ENCODE results near the gene SLBP. TPM values are rescaled to one million over a fixed set of nuclear protein-coding genes. Genes with fewer than 3 reads are reported as not detected.

The SLBP gene
- total and polyA plus RNA-seq, 4 donors = 25.1 to 35.1 (median 26.3) TPM

DNA sequence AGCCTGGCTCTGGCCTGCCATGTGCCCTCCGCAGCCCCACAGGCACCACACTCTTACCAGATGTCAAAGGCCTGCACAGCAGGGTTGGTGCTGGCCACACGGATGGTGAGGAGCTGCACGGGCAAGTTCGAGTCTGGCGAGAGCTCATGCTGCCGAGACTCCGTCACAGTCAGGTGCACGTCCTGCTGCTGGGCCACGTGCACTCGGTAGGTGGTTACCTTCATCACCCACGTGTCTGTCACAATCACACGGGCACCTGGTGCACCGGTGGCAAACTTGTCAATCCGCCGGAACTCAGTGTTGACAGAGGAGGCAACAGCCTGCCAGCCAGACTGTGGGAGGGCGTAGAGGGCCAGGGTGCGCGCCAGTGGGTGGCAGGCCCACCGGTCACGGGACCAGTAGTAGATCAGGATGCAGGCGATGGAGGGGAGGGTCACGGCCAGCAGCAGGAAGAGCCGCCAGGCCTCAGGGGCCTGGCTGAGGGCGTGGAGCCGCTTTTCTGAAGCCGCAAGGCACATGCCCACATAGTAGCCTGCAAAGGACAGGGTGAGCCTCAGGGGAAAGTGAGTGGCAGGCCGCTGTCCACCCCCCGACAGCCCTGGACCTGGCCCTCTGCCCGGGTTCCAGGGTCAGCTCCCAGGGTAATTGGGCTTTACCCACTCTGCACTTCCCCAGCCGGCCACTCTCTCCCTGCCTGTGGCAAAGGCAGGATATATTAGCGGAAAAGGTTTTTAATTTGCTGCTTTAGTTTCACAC, 6.2 kb upstream of the SLBP start:
- ATAC-seq (ENCODE audit: low FRiP score) (no peak), DNase-seq (peak in 1 of 2 donors; percentile 63)
- Histone ChIP-seq H3K27ac (ENCODE audit: low read depth in 1 of 2, low read length in 2 of 2) (no peak overlapping the region), H3K36me3 (ENCODE audit: control insufficient read depth in 1 of 2, insufficient read depth in 2 of 2, low read length in 1 of 2) (peaks cover 0 to 2% of the 10 kb centered on the region in 2 donors), H3K4me3 (ENCODE audit: low read length in 2 of 2) (no peak overlapping the region), H3K27me3 (ENCODE audit: control insufficient read depth in 1 of 2, insufficient read depth in 2 of 2, low read length in 1 of 2) (no peaks in the 10 kb centered on the region), H3K4me1 (ENCODE audit: control insufficient read depth in 1 of 2, insufficient read depth in 2 of 2, low read length in 2 of 2) (no peaks in the 10 kb centered on the region), H3K9me3 (ENCODE audit: control insufficient read depth, low read length) (no peaks in the 10 kb centered on the region)
- WGBS, 2 donors = 85 to 86% methylated on average over 31 of the region's 31 CpGs
- intact Hi-C loops (cut with DNase I) = loop anchor here in 1 of 2 donors (10.0 kb wide), 1 partner anchor 673 kb away; no protein-coding TSS in a partner anchor

- DNase-seq = peak in 1 of 2 donors; percentile 73
- no peak overlapping the region for H3K4me3 ChIP-seq (ENCODE audit: low read length in 2 of 2)
- H3K36me3 ChIP-seq (ENCODE audit: control insufficient read depth in 1 of 2, insufficient read depth in 2 of 2, low read length in 1 of 2) = peaks cover 0 to 2% of the 10 kb centered on the region in 2 donors
- 89 to 91% methylated on average over 32 of the region's 32 CpGs for WGBS, 2 donors
- H3K9me3 ChIP-seq (ENCODE audit: control insufficient read depth, low read length) = no peaks in the 10 kb centered on the region
- intact Hi-C loops (cut with DNase I) = loop anchor here in 1 of 2 donors (10.0 kb wide), 1 partner anchor 673 kb away; no protein-coding TSS in a partner anchor
- no peak for ATAC-seq (ENCODE audit: low FRiP score)
- H3K27me3 ChIP-seq (ENCODE audit: control insufficient read depth in 1 of 2, insufficient read depth in 2 of 2, low read length in 1 of 2) = no peaks in the 10 kb centered on the region
- no peaks in the 10 kb centered on the region for H3K4me1 ChIP-seq (ENCODE audit: control insufficient read depth in 1 of 2, insufficient read depth in 2 of 2, low read length in 2 of 2)
- no peak overlapping the region for H3K27ac ChIP-seq (ENCODE audit: low read depth in 1 of 2, low read length in 2 of 2)
Measured at GRCh38 chr4:1717129-1718094, 5.3 kb upstream of the SLBP start.

DNA sequence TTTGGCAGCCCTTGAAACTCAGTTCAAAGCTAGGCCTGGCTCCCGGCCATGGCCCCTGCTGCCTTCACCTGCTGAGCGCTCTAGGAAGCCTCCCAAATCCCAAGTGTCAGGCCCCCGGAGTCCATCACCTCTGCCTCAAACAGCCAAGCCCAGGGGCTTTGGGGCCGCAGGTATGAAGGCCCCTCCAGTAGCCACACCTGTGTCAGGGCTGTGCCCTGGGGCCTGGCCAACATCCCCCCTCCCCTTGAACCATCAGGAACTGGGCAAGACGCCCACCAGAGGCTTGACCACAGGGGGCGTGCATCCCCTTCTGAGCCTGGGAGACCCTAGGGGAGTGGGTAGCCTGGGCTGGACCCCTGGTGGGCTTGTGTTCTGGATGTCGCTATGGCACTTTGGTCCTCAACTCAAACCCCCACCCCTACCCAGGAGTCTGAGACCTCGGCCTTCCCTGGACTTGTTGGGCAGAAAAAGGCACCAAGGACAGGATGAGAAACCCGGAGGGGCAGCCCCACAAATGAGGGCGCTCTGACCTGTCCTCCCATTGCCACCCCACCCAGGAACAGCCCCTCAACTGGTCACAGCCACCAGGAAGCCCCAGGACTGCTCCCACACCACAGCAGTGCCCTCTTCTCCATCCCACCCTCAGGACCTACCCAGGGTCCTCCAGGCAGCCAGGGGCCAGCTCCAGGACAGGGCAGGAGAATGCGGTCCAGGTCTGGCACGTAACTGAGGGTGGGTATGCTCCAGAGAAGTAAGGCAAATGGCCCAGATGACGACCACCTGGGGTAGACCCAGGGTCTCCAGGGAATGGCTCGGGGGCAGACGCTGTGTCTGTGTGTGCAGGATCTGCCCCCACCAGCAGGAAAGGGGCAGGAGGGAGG, 4.2 kb upstream of the SLBP start:
- WGBS, 2 donors = 76 to 82% methylated on average over 15 of the region's 15 CpGs
- Histone ChIP-seq H3K9me3 (ENCODE audit: control insufficient read depth, low read length) (no peaks in the 10 kb centered on the region), H3K4me1 (ENCODE audit: control insufficient read depth in 1 of 2, insufficient read depth in 2 of 2, low read length in 2 of 2) (no peaks in the 10 kb centered on the region), H3K4me3 (ENCODE audit: low read length in 2 of 2) (no peak overlapping the region), H3K36me3 (ENCODE audit: control insufficient read depth in 1 of 2, insufficient read depth in 2 of 2, low read length in 1 of 2) (peaks cover 0 to 2% of the 10 kb centered on the region in 2 donors), H3K27me3 (ENCODE audit: control insufficient read depth in 1 of 2, insufficient read depth in 2 of 2, low read length in 1 of 2) (no peaks in the 10 kb centered on the region), H3K27ac (ENCODE audit: low read depth in 1 of 2, low read length in 2 of 2) (no peak overlapping the region)
- intact Hi-C loops (cut with DNase I) = loop anchor here in 1 of 2 donors (10.0 kb wide), 1 partner anchor 672 kb away; no protein-coding TSS in a partner anchor
- DNase-seq (peak in 1 of 2 donors; percentile 68), ATAC-seq (ENCODE audit: low FRiP score) (no peak)

GRCh38 chr4:1715002-1715758, 3.1 kb upstream of the SLBP start:
- Histone ChIP-seq H3K4me3 (ENCODE audit: low read length in 2 of 2) (no peak overlapping the region), H3K9me3 (ENCODE audit: control insufficient read depth, low read length) (no peaks in the 10 kb centered on the region), H3K27ac (ENCODE audit: low read depth in 1 of 2, low read length in 2 of 2) (no peak overlapping the region), H3K4me1 (ENCODE audit: control insufficient read depth in 1 of 2, insufficient read depth in 2 of 2, low read length in 2 of 2) (no peaks in the 10 kb centered on the region), H3K36me3 (ENCODE audit: control insufficient read depth in 1 of 2, insufficient read depth in 2 of 2, low read length in 1 of 2) (peaks cover 0 to 2% of the 10 kb centered on the region in 2 donors), H3K27me3 (ENCODE audit: control insufficient read depth in 1 of 2, insufficient read depth in 2 of 2, low read length in 1 of 2) (no peaks in the 10 kb centered on the region)
- intact Hi-C loops (cut with DNase I) = loop anchor here in 1 of 2 donors (10.0 kb wide), 1 partner anchor 670 kb away; no protein-coding TSS in a partner anchor
- 63 to 67% methylated on average over 16 of the region's 16 CpGs for WGBS, 2 donors
- DNase-seq (peak in 1 of 2 donors; percentile 67), ATAC-seq (ENCODE audit: low FRiP score) (no peak)

DNA sequence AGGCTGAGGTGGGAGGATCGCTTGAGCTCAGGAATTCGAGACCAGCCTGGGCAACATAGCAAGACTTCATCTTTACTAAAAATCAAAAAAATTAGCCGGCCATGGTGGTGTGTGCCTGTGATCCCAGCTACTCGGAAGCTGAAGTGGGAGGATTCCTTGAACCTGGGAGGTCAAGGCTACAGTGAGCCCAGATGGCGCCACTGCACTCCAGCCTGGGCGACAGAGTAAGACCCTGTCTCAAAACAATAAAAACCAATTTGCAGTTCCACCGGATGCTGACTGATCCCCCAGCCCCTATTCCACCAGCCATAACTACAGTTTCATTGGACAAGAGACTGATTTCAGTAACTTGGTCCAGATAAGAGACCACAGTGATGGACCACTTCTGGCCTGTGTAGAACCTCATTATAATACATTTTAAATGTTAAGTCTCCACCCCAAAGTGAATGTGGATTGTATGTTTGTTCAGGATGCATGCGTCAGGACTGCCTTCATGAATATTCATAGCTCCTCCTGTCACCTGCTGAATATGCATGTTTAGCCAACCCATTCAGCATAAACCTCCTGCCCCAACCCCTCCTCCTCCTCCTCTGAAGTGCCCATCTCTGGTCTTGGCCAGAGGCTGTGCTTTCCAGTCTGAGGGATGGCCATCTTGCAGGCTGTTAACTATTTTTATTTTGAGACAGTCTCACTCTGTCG, 2.3 kb upstream of the SLBP start:
- no peak overlapping the region for H3K27ac ChIP-seq (ENCODE audit: low read depth in 1 of 2, low read length in 2 of 2)
- no peaks in the 10 kb centered on the region for H3K4me1 ChIP-seq (ENCODE audit: control insufficient read depth in 1 of 2, insufficient read depth in 2 of 2, low read length in 2 of 2)
- no peaks in the 10 kb centered on the region for H3K9me3 ChIP-seq (ENCODE audit: control insufficient read depth, low read length)
- peaks cover 0 to 2% of the 10 kb centered on the region in 2 donors for H3K36me3 ChIP-seq (ENCODE audit: control insufficient read depth in 1 of 2, insufficient read depth in 2 of 2, low read length in 1 of 2)
- H3K4me3 ChIP-seq (ENCODE audit: low read length in 2 of 2) = no peak overlapping the region
- intact Hi-C loops (cut with DNase I) = loop anchor here in 1 of 2 donors (10.0 kb wide), 1 partner anchor 670 kb away; no protein-coding TSS in a partner anchor
- no peaks in the 10 kb centered on the region for H3K27me3 ChIP-seq (ENCODE audit: control insufficient read depth in 1 of 2, insufficient read depth in 2 of 2, low read length in 1 of 2)
- 58 to 59% methylated on average over 9 of the region's 9 CpGs for WGBS, 2 donors
- ATAC-seq (ENCODE audit: low FRiP score) = no peak
- DNase-seq = peak in 1 of 2 donors; percentile 3

GRCh38 chr4:1713003-1713851, 1.1 kb upstream of the SLBP start:
- WGBS, 2 donors = 23 to 25% methylated on average over 35 of the region's 35 CpGs
- Histone ChIP-seq H3K4me3 (ENCODE audit: low read length in 2 of 2) (peak overlapping the region in 1 of 2 donors; percentile 31), H3K9me3 (ENCODE audit: control insufficient read depth, low read length) (no peaks in the 10 kb centered on the region), H3K4me1 (ENCODE audit: control insufficient read depth in 1 of 2, insufficient read depth in 2 of 2, low read length in 2 of 2) (no peaks in the 10 kb centered on the region), H3K36me3 (ENCODE audit: control insufficient read depth in 1 of 2, insufficient read depth in 2 of 2, low read length in 1 of 2) (peaks cover 0 to 2% of the 10 kb centered on the region in 2 donors), H3K27me3 (ENCODE audit: control insufficient read depth in 1 of 2, insufficient read depth in 2 of 2, low read length in 1 of 2) (no peaks in the 10 kb centered on the region), H3K27ac (ENCODE audit: low read depth in 1 of 2, low read length in 2 of 2) (peak overlapping the region in 1 of 2 donors; percentile 69)
- intact Hi-C loops (cut with DNase I) = loop anchor here in 1 of 2 donors (10.0 kb wide), 1 partner anchor 668 kb away; no protein-coding TSS in a partner anchor
- ATAC-seq (ENCODE audit: low FRiP score) (peak; percentile 1), DNase-seq (no peak)

Measured in aorta (tissue), 5 donors.